Ishikawa (cell line): ENCODE measurements around the gene GDF10.

ENCODE experiments used
- CEBPB ChIP-seq: IDR thresholded peaks from 2 replicates; pipeline ENCODE4 v1.6.1; 2012
- CREB1 ChIP-seq: IDR thresholded peaks from 2 replicates; pipeline ENCODE4 v1.6.1; 2012; ENCODE audit warnings: low read depth
- EGR1 ChIP-seq: IDR thresholded peaks from 2 replicates; pipeline ENCODE4 v1.6.1; 2012
- EP300 ChIP-seq: IDR thresholded peaks from 2 replicates; pipeline ENCODE4 v1.6.1; 2012; ENCODE audit warnings: borderline replicate concordance
- FOXM1 ChIP-seq: IDR thresholded peaks from 2 replicates; pipeline ENCODE4 v1.6.1; 2012; ENCODE audit warnings: low read depth, borderline replicate concordance
- NFIC ChIP-seq: IDR thresholded peaks from 2 replicates; pipeline ENCODE4 v1.6.1; 2012
- RAD21 ChIP-seq: IDR thresholded peaks from 2 replicates; pipeline ENCODE4 v1.6.1; 2012; ENCODE audit warnings: low read depth
- REST ChIP-seq: IDR thresholded peaks from 2 replicates; pipeline ENCODE4 v1.6.1; 2012; ENCODE audit warnings: low read depth, mild to moderate bottlenecking
- TAF1 ChIP-seq: IDR thresholded peaks from 2 replicates; pipeline ENCODE4 v1.6.1; 2012; ENCODE audit warnings: low read depth, mild to moderate bottlenecking
- TCF12 ChIP-seq: IDR thresholded peaks from 2 replicates; pipeline ENCODE4 v1.6.1; 2012; ENCODE audit warnings: low read depth
- TEAD4 ChIP-seq: IDR thresholded peaks from 2 replicates; pipeline ENCODE4 v1.6.1; 2012
- YY1 ChIP-seq: IDR thresholded peaks from 2 replicates; pipeline ENCODE4 v1.6.1; 2012; ENCODE audit warnings: low read depth
- ZBTB7A ChIP-seq: IDR thresholded peaks from 2 replicates; pipeline ENCODE4 v1.6.1; 2012; ENCODE audit warnings: low read depth
- TF ChIP-seq, protein P1 (sequence below): IDR thresholded peaks from 2 replicates; pipeline ENCODE4 v1.6.1; 2012
- TF ChIP-seq, protein P2 (sequence below): IDR thresholded peaks from 2 replicates; pipeline ENCODE4 v1.6.1; 2012

The GDF10 gene

GRCh38 chr10:47279276-47279675 is 20.7 kb upstream of the GDF10 start:
- TF ChIP-seq EP300 (no peak), CEBPB (no peak), TAF1 (no peak), TEAD4 (no peak), TCF12 (no peak), YY1 (no peak), FOXM1 (no peak)
- TF ChIP-seq, protein P1, sequence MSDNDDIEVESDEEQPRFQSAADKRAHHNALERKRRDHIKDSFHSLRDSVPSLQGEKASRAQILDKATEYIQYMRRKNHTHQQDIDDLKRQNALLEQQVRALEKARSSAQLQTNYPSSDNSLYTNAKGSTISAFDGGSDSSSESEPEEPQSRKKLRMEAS, result no peak

DNA sequence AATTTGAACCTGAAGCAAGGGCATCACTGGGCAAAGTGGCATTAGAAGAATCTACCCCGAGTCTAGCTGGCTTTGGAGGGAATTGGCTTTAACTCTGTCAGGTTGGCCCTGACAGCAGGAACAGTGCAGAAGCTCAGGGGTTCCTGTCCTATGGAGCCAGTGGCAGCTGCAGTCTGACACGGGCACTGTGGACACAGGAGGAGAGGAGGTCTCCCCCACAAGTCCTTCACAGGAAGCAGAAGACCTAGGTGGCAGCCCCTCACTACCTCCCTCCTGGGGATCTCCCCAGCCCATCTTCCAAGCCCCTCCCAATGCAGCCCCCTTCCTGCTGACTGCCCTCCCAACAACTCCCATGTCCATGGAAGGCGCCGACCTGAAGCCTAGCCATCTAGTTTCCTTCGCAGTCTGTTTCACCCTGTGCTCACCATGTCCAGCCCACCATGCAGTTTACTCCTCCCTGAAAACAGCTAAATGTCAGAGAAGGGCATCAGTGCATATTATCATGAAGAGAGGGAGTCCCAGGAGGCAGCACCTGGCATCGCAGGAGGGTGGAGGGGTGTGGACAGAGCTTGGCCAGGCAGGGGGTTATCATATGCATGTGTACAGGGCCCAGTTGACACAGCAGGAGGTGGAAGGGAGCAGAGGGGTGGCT is 17.9 kb upstream of the GDF10 start:
- TF ChIP-seq TEAD4, result no peak
- TF ChIP-seq, protein P2, sequence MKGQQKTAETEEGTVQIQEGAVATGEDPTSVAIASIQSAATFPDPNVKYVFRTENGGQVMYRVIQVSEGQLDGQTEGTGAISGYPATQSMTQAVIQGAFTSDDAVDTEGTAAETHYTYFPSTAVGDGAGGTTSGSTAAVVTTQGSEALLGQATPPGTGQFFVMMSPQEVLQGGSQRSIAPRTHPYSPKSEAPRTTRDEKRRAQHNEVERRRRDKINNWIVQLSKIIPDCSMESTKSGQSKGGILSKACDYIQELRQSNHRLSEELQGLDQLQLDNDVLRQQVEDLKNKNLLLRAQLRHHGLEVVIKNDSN, result no peak
- TF ChIP-seq TCF12, result no peak
- TF ChIP-seq RAD21, result no peak
- no peak for TF ChIP-seq CEBPB
- TF ChIP-seq YY1, result no peak
- no peak for TF ChIP-seq TAF1
- no peak for TF ChIP-seq CREB1
- no peak for TF ChIP-seq REST
- TF ChIP-seq FOXM1, result no peak
- TF ChIP-seq, protein P1, result no peak
- TF ChIP-seq EP300, result no peak
- TF ChIP-seq EGR1, result no peak
- no peak for TF ChIP-seq NFIC
- no peak for TF ChIP-seq ZBTB7A

GRCh38 chr10:47282657-47283018 is 17.4 kb upstream of the GDF10 start:
- TF ChIP-seq TCF12 (no peak), NFIC (no peak), EGR1 (no peak)

- no peak for TF ChIP-seq RAD21
- TF ChIP-seq, protein P2, result no peak
- TF ChIP-seq NFIC, result no peak
- no peak for TF ChIP-seq TEAD4
- TF ChIP-seq, protein P1, result no peak
- no peak for TF ChIP-seq TCF12
- no peak for TF ChIP-seq ZBTB7A
- no peak for TF ChIP-seq FOXM1
Observed at GRCh38 chr10:47283101-47283630, 16.8 kb upstream of the GDF10 start.

DNA sequence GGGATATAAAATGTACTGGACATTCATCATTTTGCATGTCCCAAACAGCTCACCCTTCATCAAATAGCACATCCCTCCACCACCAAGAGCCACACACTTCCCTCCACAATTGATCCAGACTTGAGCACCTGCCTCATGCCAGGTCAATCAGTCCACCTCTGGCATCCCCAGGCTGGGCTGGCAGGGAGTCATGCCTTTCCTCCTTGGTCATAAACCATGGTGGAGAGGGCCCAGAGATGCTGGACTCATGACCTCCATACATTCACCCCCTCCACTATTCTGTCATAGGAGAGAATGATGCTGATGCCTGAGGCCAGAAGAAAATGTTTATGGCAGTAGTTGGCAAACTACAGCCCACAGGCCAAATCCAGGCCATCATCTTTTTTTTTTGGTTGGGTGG is 16.1 kb upstream of the GDF10 start:
- TF ChIP-seq ZBTB7A (no peak), CREB1 (no peak), EP300 (no peak), FOXM1 (no peak), TCF12 (no peak), EGR1 (no peak)
- TF ChIP-seq, protein P1, result no peak

GRCh38 chr10:47285381-47286115 is 14.4 kb upstream of the GDF10 start:
- TF ChIP-seq EGR1, result no peak
- no peak for TF ChIP-seq TAF1
- TF ChIP-seq, protein P2, result no peak
- TF ChIP-seq RAD21, result no peak
- TF ChIP-seq CREB1, result no peak
- no peak for TF ChIP-seq REST
- no peak for TF ChIP-seq EP300
- TF ChIP-seq CEBPB, result no peak
- no peak for TF ChIP-seq TCF12
- TF ChIP-seq NFIC, result no peak
- no peak for TF ChIP-seq ZBTB7A
